Pulmonary artery endothelial cell (primary cell): ENCODE results near the gene RAB7B. TPM values are rescaled to one million over a fixed set of nuclear protein-coding genes. Genes with fewer than 3 reads are reported as not detected.

ENCODE experiments used
- DNase-seq: peaks from one replicate; pipeline ENCODE4 v3.0.0-alpha.2; 2011; ENCODE audit warnings: low read depth, low spot score
- total RNA-seq: library from RNA; depleted of rRNA; stranded (reverse); fragments of >200 nt; gene quantifications from 2 replicates; pipeline ENCODE4 v1.2.3, GENCODE V29; 2014

RAB7B gene
- total RNA-seq, 1 donor from 2014 or later, result 0.59 TPM

GRCh38 chr1:205950826-205951549, 52.2 kb downstream of the RAB7B start:
- no peak for DNase-seq

GRCh38 chr1:205950280-205950679, 52.9 kb downstream of the RAB7B start:
- DNase-seq, result no peak

DNA sequence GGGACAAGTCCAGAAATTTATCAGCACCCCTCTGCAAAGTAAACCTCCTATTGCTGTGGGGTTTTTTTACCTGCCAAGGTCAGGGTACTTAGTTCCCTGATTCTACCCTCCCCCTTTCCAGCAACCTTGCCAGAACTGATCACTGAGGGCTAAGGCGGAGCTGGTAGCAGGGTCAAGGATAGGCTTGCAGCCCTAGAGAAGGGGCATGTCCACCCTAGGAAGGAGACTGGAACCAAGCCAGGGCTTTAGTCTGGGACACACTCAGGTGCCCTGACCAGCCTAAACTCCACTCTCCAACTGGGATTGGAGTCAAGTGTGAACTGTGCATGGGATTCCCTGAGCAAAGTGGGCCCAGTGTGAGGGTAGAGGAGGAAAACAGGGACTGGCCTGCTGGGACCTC, 53.4 kb downstream of the RAB7B start:
- no peak for DNase-seq

DNA sequence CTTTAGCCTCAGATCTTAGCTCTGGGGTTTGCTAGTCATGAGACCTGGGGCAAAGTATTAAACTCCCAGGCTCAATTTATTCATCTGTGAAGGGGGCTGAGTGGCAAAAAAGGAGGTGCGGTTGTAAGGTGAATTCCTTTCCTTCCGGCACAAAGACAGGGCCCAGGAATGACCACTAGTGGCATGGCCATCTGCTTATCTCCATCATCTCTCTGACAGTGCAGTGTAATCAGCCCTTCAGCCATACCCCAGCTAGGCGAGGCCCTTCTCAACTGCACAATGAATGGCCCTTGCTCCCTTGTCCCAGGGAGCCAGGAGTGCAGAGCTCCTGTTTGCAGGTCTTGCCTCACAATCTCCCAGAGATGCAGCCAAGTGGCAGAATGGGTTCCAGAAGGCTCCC, 54.3 kb downstream of the RAB7B start:
- no peak for DNase-seq

DNA sequence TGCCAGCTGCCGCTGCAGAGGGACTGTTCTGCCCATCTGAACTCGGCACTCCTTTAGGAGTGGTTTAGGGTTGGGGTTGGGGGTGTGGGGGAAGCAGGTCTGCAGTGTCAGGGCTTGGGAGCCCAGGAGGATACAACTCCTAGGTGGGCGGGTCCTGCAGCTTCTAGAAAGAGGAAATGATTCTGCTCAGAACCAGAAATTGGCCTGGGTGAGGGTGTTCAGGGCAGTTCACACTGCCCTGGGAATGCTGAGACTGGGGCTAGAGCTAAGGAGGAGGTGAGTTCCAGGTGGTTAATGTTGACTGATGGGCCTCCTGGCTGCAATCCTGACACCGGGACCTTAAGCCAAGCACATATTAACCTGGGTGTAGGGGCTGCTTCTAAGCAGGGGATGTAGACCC, 55.2 kb downstream of the RAB7B start:
- no peak for DNase-seq

GRCh38 chr1:205947024-205947423, 56.2 kb downstream of the RAB7B start:
- no peak for DNase-seq

GRCh38 chr1:205945069-205945468, 58.1 kb downstream of the RAB7B start:
- DNase-seq, result no peak

- no peak for DNase-seq
Measured at GRCh38 chr1:205944525-205944924, 58.7 kb downstream of the RAB7B start.

DNA sequence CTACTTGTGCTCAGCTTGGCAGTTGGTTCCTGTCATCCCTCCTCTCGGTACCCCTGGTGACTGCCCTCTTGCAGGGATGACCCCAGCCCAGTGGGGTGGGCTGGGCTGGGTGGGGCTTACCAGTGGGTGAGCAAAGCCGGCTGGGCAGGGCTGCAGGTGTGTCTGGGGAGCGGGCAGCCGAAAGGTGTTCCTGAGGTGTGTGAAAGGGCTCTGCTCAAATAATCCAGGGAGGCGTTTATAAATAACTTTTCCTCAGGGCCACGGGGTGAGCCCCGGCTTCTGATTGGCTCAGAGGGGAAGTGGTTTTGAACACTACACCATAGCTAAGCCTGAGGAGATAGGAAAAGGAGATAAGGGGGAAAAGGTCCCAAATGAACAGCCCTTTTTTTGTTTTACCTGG, 60.0 kb downstream of the RAB7B start, which contains the start of gene SLC26A9:
Gene SLC26A9, minus strand, starts transcription at position 212 of the 400 bp plus-strand sequence. CDS start 7,636 bp downstream, outside the sequence.
- DNase-seq, result no peak

DNA sequence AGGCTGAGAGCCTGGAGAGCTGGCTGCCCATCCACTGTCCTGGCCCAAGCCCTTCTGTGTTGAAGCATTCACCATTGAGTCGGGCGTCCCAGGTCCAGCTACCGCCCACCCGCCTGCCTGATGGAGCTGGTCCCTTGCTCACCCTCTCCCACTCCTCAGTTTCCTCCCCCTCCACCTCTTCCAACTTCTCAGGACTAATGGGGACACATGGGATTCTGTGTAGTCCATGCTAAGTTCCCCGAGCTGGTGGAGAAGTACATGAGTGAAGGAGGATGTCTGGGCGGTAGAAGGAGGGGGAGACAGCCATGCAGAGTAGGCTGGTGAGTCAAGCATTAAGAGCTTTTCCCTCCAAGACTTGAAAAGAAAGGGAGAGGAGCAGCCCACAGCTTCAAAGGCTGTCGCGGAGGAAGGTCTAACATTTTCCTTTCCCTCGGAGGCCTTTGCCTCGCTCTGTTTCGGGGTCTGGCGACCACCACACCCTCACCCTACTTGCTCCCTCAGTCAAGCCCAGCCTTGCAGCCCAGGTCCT, 60.5 kb downstream of the RAB7B start:
- DNase-seq, result no peak

DNA sequence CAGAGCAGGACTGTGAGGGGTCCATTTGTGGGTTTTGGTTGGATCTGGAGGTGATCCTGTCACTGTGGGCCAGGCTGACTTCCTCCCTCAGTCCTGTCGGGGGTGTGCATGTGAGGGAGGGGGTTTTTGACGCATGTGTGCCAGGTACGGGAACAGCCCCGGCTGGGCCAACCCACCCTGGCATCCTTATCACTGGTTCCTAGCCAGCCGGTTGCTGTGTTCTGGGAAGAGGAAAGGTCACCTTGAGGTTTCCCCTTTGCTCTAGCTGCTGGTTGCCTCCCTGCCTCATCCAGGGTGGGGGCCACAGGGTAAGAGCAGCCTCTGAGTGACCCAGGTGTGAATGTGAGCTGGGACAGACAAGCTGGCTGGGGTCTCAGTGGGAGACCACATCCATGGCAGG, 62.5 kb downstream of the RAB7B start:
- DNase-seq, result no peak

DNA sequence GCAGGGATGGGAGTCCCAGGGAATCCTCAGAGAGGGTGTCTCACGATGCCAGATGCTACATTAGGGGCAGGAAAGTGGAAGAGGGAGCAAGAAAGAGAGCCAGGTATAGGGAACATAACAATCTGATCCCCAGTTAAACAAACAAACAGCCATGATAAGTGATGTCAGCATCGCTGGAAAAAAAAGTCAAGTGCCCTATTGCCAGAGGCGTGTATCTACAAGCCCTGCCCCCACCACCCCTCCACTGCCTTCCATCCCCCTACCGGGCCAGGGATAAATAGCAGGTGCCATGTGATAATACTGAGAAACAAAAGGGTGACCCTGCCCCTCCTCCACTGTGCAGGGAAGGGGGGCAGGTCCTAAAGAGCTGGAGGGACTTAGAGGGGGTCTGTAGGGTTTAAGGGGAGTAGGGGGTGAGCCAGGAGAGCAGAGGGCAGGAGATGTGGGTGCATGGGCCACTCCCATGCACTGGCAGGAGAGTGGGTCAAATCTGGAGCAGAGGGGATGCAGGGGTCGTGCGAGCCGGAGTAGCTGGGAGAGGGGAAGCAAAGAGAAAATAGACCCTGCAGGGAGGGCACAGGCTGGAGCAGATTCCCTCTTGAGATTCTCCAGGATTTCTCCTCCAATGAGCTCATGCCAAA, 63.4 kb downstream of the RAB7B start:
- DNase-seq, result no peak

DNA sequence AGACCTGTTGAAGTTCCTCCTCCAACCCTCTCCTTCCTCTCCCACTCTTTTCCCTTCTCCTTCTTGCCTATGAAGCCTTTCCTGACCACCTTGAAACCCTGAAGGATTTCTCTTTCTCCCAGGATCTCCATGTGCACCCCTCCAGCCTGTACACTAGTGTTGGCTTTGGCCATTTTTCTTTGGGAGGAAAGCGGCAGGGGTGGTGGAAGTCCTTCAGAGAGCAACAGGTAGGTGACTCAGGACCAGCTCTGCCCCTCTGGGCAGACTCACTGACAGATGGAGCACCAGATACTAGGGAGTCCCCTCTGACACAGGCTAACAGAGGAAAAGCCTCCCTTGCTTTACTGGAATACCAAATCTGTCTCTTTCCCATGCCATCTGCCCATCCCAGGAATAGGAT, 64.5 kb downstream of the RAB7B start:
- DNase-seq, result no peak

- DNase-seq, result no peak
Measured at GRCh38 chr1:205936846-205937586, 66.2 kb downstream of the RAB7B start.

GRCh38 chr1:205936311-205936710, 66.9 kb downstream of the RAB7B start:
- no peak for DNase-seq

DNA sequence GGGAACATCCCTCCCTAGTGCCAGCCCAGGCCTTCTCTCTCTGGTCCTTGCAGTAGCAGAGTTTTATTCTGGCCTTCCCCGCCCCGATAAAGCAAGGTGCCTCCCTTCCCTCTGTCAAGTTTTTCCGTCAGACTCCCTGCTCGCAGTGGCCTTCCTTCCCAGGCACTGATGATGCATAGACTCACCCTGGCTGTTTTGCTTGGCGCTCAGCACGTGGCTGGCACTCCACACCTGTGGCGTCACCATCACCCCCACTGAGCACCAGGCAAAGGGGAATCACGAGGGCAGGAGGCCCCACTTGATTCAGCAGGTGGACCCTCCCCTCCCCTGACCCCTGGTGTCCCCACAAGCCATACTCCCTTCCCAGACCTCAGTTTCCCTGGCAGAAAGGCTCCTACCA, 67.3 kb downstream of the RAB7B start:
- DNase-seq, result no peak

DNA sequence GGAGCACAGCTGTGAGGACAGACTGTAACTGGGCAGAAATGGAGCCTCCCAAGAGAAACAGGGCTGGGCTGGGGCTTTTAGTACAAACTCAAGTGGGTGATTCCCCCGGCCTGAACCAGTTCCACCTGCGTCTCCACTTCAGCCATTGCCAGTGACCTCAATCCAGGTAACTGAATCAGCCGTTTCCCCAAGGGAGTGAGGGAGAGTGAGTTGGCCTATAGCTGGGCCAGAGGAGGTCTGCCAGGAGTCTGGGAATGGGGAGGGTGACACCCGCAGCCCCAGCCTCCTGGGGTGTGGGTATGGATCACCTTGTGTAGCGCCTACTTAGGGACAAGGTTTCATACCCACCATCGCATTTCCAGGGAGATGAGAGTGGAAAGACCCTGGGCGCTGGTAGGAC, 68.4 kb downstream of the RAB7B start:
- DNase-seq, result no peak

- DNase-seq, result peak; percentile 63
Measured at GRCh38 chr1:205933671-205934618, 69.2 kb downstream of the RAB7B start.

GRCh38 chr1:205932776-205933175, 70.4 kb downstream of the RAB7B start:
- DNase-seq, result no peak

- DNase-seq, result no peak
Measured at GRCh38 chr1:205930799-205931281, 72.4 kb downstream of the RAB7B start.

DNA sequence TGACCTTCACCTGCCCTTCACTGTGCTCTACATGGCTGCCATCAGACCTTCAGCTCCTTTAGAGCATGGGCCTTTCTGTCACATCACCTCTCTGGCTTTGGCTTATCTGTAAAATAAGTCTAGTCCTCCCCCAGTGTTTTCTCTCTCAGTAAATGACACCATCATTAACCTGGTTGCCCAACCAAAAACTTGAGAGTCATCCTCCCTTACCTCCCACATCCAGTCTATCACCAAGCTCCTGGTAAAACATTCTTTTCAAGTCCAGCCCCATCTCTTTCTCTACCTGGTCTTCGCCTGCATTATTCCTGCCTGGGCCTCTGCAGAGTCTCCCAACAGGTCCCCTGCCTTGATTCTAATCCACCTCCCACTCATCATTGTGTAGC, 73.0 kb downstream of the RAB7B start:
- DNase-seq, result no peak
